ENCODE measurements around the gene ZDHHC6.

ZDHHC6 gene

GRCh38 chr10:112456533-112456932, 9.8 kb upstream of the ZDHHC6 start:
- no peak overlapping the region for H3K27ac Mint-ChIP-seq
- no peaks in the 10 kb centered on the region for H3K9me3 Mint-ChIP-seq
- H3K27me3 Mint-ChIP-seq, result no peaks in the 10 kb centered on the region
- peaks cover 12% of the 10 kb centered on the region for H3K36me3 Mint-ChIP-seq
- H3K4me3 Mint-ChIP-seq, result no peak overlapping the region
- H3K4me1 Mint-ChIP-seq, result peaks cover 46% of the 10 kb centered on the region

GRCh38 chr10:112454910-112455779, 8.4 kb upstream of the ZDHHC6 start:
- peaks cover 54% of the 10 kb centered on the region for H3K4me1 Mint-ChIP-seq
- H3K4me3 Mint-ChIP-seq, result peak overlapping the region; percentile 68
- H3K9me3 Mint-ChIP-seq, result no peaks in the 10 kb centered on the region
- peaks cover 9% of the 10 kb centered on the region for H3K36me3 Mint-ChIP-seq
- no peaks in the 10 kb centered on the region for H3K27me3 Mint-ChIP-seq
- H3K27ac Mint-ChIP-seq, result peak overlapping the region; percentile 98

- H3K9me3 Mint-ChIP-seq, result no peaks in the 10 kb centered on the region
- peaks cover 58% of the 10 kb centered on the region for H3K4me1 Mint-ChIP-seq
- no peaks in the 10 kb centered on the region for H3K27me3 Mint-ChIP-seq
- peak overlapping the region; percentile 96 for H3K4me3 Mint-ChIP-seq
- peaks cover 15% of the 10 kb centered on the region for H3K36me3 Mint-ChIP-seq
- H3K27ac Mint-ChIP-seq, result peak overlapping the region; percentile 62
These were observed 2.2 kb upstream of the ZDHHC6 start for GRCh38 chr10:112448888-112449287.

- Mint-ChIP-seq H3K36me3 (peaks cover 12% of the 10 kb centered on the region), H3K4me1 (peaks cover 61% of the 10 kb centered on the region), H3K27ac (peak overlapping the region; percentile 97), H3K27me3 (no peaks in the 10 kb centered on the region), H3K4me3 (peak overlapping the region; percentile 96), H3K9me3 (no peaks in the 10 kb centered on the region)
These were observed 860 bp upstream of the ZDHHC6 start for GRCh38 chr10:112447620-112447928.

GRCh38 chr10:112446055-112446854, 459 bp downstream of the ZDHHC6 start:
- Mint-ChIP-seq H3K9me3 (no peaks in the 10 kb centered on the region), H3K27me3 (no peaks in the 10 kb centered on the region), H3K36me3 (peaks cover 17% of the 10 kb centered on the region), H3K4me1 (peaks cover 71% of the 10 kb centered on the region), H3K27ac (peak overlapping the region; percentile 97), H3K4me3 (peak overlapping the region; percentile 96)

- H3K9me3 Mint-ChIP-seq, result no peaks in the 10 kb centered on the region
- peak overlapping the region; percentile 25 for H3K27ac Mint-ChIP-seq
- no peaks in the 10 kb centered on the region for H3K27me3 Mint-ChIP-seq
- peaks cover 17% of the 10 kb centered on the region for H3K36me3 Mint-ChIP-seq
- H3K4me1 Mint-ChIP-seq, result peaks cover 50% of the 10 kb centered on the region
- H3K4me3 Mint-ChIP-seq, result peak overlapping the region; percentile 1
These were observed 4.7 kb downstream of the ZDHHC6 start for GRCh38 chr10:112442063-112442462.

- H3K27ac Mint-ChIP-seq, result peak overlapping the region; percentile 56
- H3K4me3 Mint-ChIP-seq, result no peak overlapping the region
- peaks cover 17% of the 10 kb centered on the region for H3K36me3 Mint-ChIP-seq
- no peaks in the 10 kb centered on the region for H3K27me3 Mint-ChIP-seq
- H3K4me1 Mint-ChIP-seq, result peaks cover 50% of the 10 kb centered on the region
- no peaks in the 10 kb centered on the region for H3K9me3 Mint-ChIP-seq
These were observed 5.2 kb downstream of the ZDHHC6 start for GRCh38 chr10:112441520-112441919.

GRCh38 chr10:112438356-112438755, 8.4 kb downstream of the ZDHHC6 start:
- no peak overlapping the region for H3K4me3 Mint-ChIP-seq
- no peaks in the 10 kb centered on the region for H3K27me3 Mint-ChIP-seq
- no peaks in the 10 kb centered on the region for H3K9me3 Mint-ChIP-seq
- H3K4me1 Mint-ChIP-seq, result peaks cover 27% of the 10 kb centered on the region
- H3K27ac Mint-ChIP-seq, result no peak overlapping the region
- H3K36me3 Mint-ChIP-seq, result peaks cover 14% of the 10 kb centered on the region

GRCh38 chr10:112434988-112435619, 11.6 kb downstream of the ZDHHC6 start:
- H3K9me3 Mint-ChIP-seq, result no peaks in the 10 kb centered on the region
- peaks cover 12% of the 10 kb centered on the region for H3K36me3 Mint-ChIP-seq
- no peak overlapping the region for H3K27ac Mint-ChIP-seq
- H3K4me3 Mint-ChIP-seq, result no peak overlapping the region
- H3K4me1 Mint-ChIP-seq, result peaks cover 4% of the 10 kb centered on the region
- H3K27me3 Mint-ChIP-seq, result no peaks in the 10 kb centered on the region

GRCh38 chr10:112433136-112433535, 13.6 kb downstream of the ZDHHC6 start:
- H3K27me3 Mint-ChIP-seq, result no peaks in the 10 kb centered on the region
- no peak overlapping the region for H3K4me3 Mint-ChIP-seq
- peaks cover 4% of the 10 kb centered on the region for H3K4me1 Mint-ChIP-seq
- H3K36me3 Mint-ChIP-seq, result peaks cover 13% of the 10 kb centered on the region
- H3K9me3 Mint-ChIP-seq, result no peaks in the 10 kb centered on the region
- H3K27ac Mint-ChIP-seq, result no peak overlapping the region

- peak overlapping the region; percentile 85 for H3K27ac Mint-ChIP-seq
- no peak overlapping the region for H3K4me3 Mint-ChIP-seq
- peaks cover 14% of the 10 kb centered on the region for H3K36me3 Mint-ChIP-seq
- H3K27me3 Mint-ChIP-seq, result no peaks in the 10 kb centered on the region
- H3K4me1 Mint-ChIP-seq, result peaks cover 4% of the 10 kb centered on the region
- no peaks in the 10 kb centered on the region for H3K9me3 Mint-ChIP-seq
These were observed 17.0 kb downstream of the ZDHHC6 start for GRCh38 chr10:112429654-112430230.

GRCh38 chr10:112429147-112429546, 17.6 kb downstream of the ZDHHC6 start:
- Mint-ChIP-seq H3K4me3 (no peak overlapping the region), H3K27me3 (no peaks in the 10 kb centered on the region), H3K4me1 (peaks cover 4% of the 10 kb centered on the region), H3K27ac (peak overlapping the region; percentile 85), H3K9me3 (no peaks in the 10 kb centered on the region), H3K36me3 (peaks cover 14% of the 10 kb centered on the region)

GRCh38 chr10:112426111-112426510, 20.6 kb downstream of the ZDHHC6 start:
- no peaks in the 10 kb centered on the region for H3K9me3 Mint-ChIP-seq
- no peaks in the 10 kb centered on the region for H3K4me1 Mint-ChIP-seq
- H3K27ac Mint-ChIP-seq, result no peak overlapping the region
- peaks cover 12% of the 10 kb centered on the region for H3K36me3 Mint-ChIP-seq
- H3K27me3 Mint-ChIP-seq, result no peaks in the 10 kb centered on the region
- H3K4me3 Mint-ChIP-seq, result no peak overlapping the region

GRCh38 chr10:112424651-112425050, 22.1 kb downstream of the ZDHHC6 start:
- Mint-ChIP-seq H3K27me3 (no peaks in the 10 kb centered on the region), H3K36me3 (peaks cover 14% of the 10 kb centered on the region), H3K27ac (peak overlapping the region; percentile 46)

GRCh38 chr10:112421731-112422130, 25.0 kb downstream of the ZDHHC6 start:
- Mint-ChIP-seq H3K4me1 (no peaks in the 10 kb centered on the region), H3K9me3 (no peaks in the 10 kb centered on the region), H3K36me3 (peaks cover 14% of the 10 kb centered on the region), H3K27ac (no peak overlapping the region), H3K4me3 (no peak overlapping the region), H3K27me3 (no peaks in the 10 kb centered on the region)

More at GRCh38 chr10:112424651-112425050, 22.1 kb downstream of the ZDHHC6 start:
- Mint-ChIP-seq H3K4me1 (no peaks in the 10 kb centered on the region), H3K4me3 (no peak overlapping the region), H3K9me3 (no peaks in the 10 kb centered on the region)
